ENCODE results near the gene INSRR.

DNA sequence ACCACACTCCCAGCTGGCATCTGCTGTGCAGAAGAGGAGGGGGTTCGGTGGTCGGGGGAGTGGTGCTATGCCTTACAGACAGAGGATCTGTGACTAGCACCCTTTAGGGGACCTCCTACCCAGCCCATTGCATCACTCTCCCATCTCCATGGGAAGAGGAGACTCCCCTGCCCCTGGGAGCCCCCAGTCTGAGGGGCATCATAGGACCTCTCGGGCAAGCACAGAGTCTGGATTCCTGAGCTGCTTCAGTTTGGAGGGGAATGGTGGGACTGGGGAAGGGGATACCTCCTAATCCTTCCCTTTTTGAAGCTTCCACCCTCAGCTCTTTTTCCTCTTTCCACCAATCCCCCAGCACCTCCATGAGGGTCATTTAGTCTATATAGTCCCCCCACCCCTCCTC lies 1.4 kb downstream of the INSRR start:
- TF ChIP-seq POLR2A (IDR thresholded peaks at IDR 0.05), result no peak
- TF ChIP-seq, protein P1, sequence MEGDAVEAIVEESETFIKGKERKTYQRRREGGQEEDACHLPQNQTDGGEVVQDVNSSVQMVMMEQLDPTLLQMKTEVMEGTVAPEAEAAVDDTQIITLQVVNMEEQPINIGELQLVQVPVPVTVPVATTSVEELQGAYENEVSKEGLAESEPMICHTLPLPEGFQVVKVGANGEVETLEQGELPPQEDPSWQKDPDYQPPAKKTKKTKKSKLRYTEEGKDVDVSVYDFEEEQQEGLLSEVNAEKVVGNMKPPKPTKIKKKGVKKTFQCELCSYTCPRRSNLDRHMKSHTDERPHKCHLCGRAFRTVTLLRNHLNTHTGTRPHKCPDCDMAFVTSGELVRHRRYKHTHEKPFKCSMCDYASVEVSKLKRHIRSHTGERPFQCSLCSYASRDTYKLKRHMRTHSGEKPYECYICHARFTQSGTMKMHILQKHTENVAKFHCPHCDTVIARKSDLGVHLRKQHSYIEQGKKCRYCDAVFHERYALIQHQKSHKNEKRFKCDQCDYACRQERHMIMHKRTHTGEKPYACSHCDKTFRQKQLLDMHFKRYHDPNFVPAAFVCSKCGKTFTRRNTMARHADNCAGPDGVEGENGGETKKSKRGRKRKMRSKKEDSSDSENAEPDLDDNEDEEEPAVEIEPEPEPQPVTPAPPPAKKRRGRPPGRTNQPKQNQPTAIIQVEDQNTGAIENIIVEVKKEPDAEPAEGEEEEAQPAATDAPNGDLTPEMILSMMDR (IDR thresholded peaks at IDR 0.05), result no peak

All from body of pancreas (tissue), 4 donors.